HepG2 (cell line): ENCODE results near the gene SLC4A9. TPM values are rescaled to one million over a fixed set of nuclear protein-coding genes. Genes with fewer than 3 reads are reported as not detected.

Source experiments
- BCL6 ChIP-seq: IDR thresholded peaks from 2 replicates; pipeline ENCODE4 v1.6.1; 2016; ENCODE audit warnings: missing genetic modification reagents, missing compliant biosample characterization
- FIP1L1 ChIP-seq: fragments of 200-400 bp; formaldehyde crosslinking; IDR thresholded peaks from 2 replicates; pipeline ENCODE4 v1.6.1; 2018; ENCODE audit warnings: low read depth, mild to moderate bottlenecking, low read length, moderate library complexity, borderline replicate concordance; ENCODE audit not compliant: insufficient read depth
- KDM2A ChIP-seq: sonication (generic); formaldehyde crosslinking; IDR thresholded peaks from 2 replicates; pipeline ENCODE4 v1.4.0; 2020; ENCODE audit warnings: low read depth, missing genetic modification reagents, borderline replicate concordance
- KMT2A ChIP-seq: sonication (generic); formaldehyde crosslinking; IDR thresholded peaks from 2 replicates; pipeline ENCODE4 v1.4.0; 2020; ENCODE audit warnings: missing genetic modification reagents
- NCOA5 ChIP-seq: sonication (generic); formaldehyde crosslinking; IDR thresholded peaks from 2 replicates; pipeline ENCODE4 v1.4.0; 2020; ENCODE audit warnings: missing genetic modification reagents
- NONO ChIP-seq, 2 experiments: fragments of 450-650 bp in 1 of 2; sonication (generic) in 1 of 2; formaldehyde crosslinking in 1 of 2; IDR thresholded peaks in 1 of 2; conservative IDR thresholded peaks in 1 of 2; 2 replicates each; pipeline versions ENCODE4 v1.6.1 to v1.8.0; 2017 to 2022; ENCODE audit warnings: mild to moderate bottlenecking in 1 of 2, missing genetic modification reagents in 1 of 2, moderate library complexity in 1 of 2
- PHF20 ChIP-seq: sonication (generic); formaldehyde crosslinking; IDR thresholded peaks from 2 replicates; pipeline ENCODE4 v1.5.0; 2020; ENCODE audit warnings: mild to moderate bottlenecking, missing genetic modification reagents
- RBAK ChIP-seq: sonication (generic); formaldehyde crosslinking; IDR thresholded peaks from 2 replicates; pipeline ENCODE4 v1.5.1; 2020; ENCODE audit warnings: mild to moderate bottlenecking, missing genetic modification reagents
- RBM39 ChIP-seq: fragments of 200-400 bp; formaldehyde crosslinking; IDR thresholded peaks from one replicate; pipeline ENCODE4 v1.6.1; 2018; ENCODE audit warnings: antibody characterized with exemption, mild to moderate bottlenecking, low read depth, low read length; ENCODE audit not compliant: poor library complexity, severe bottlenecking
- REPIN1 ChIP-seq: sonication (generic); formaldehyde crosslinking; IDR thresholded peaks from 2 replicates; pipeline ENCODE4 v1.8.0; 2022; ENCODE audit warnings: missing genetic modification reagents, low read depth, mild to moderate bottlenecking, borderline replicate concordance
- RXRA ChIP-seq: sonication (generic); formaldehyde crosslinking; IDR thresholded peaks from 2 replicates; pipeline ENCODE4 v1.5.1; 2020; ENCODE audit warnings: missing genetic modification reagents
- SMAD9 ChIP-seq: sonication (generic); formaldehyde crosslinking; IDR thresholded peaks from 2 replicates; pipeline ENCODE4 v1.5.1; 2020; ENCODE audit warnings: mild to moderate bottlenecking, missing genetic modification reagents
- SRY ChIP-seq: sonication (generic); formaldehyde crosslinking; IDR thresholded peaks from 2 replicates; pipeline ENCODE4 v1.8.0; 2022; ENCODE audit warnings: mild to moderate bottlenecking, missing genetic modification reagents
- TCF7L2 ChIP-seq: IDR thresholded peaks from 2 replicates; pipeline ENCODE4 v1.6.1; 2011; ENCODE audit warnings: mild to moderate bottlenecking, low read depth, low read length, moderate library complexity
- TEAD2 ChIP-seq: sonication (generic); formaldehyde crosslinking; IDR thresholded peaks from 2 replicates; pipeline ENCODE4 v1.9.0; 2021; ENCODE audit warnings: missing genetic modification reagents
- ZNF20 ChIP-seq: sonication (generic); formaldehyde crosslinking; IDR thresholded peaks from 2 replicates; pipeline ENCODE4 v1.4.0; 2020; ENCODE audit warnings: mild to moderate bottlenecking, moderate library complexity, missing genetic modification reagents
- ZNF510 ChIP-seq: sonication (generic); formaldehyde crosslinking; IDR thresholded peaks from 2 replicates; pipeline ENCODE4 v1.4.0; 2020; ENCODE audit warnings: low read depth, mild to moderate bottlenecking, missing genetic modification reagents
- ZNF552 ChIP-seq: sonication (generic); formaldehyde crosslinking; IDR thresholded peaks from 2 replicates; pipeline ENCODE4 v1.9.0; 2022; ENCODE audit warnings: missing genetic modification reagents, mild to moderate bottlenecking, borderline replicate concordance
- ZNF629 ChIP-seq: sonication (generic); formaldehyde crosslinking; conservative IDR thresholded peaks from 2 replicates; pipeline ENCODE4 v1.5.0; 2020; ENCODE audit warnings: missing genetic modification reagents
- ZNF746 ChIP-seq: sonication (generic); formaldehyde crosslinking; IDR thresholded peaks from 2 replicates; pipeline ENCODE4 v1.8.0; 2022; ENCODE audit warnings: mild to moderate bottlenecking, missing genetic modification reagents
- ZNF782 ChIP-seq: sonication (generic); formaldehyde crosslinking; IDR thresholded peaks from 2 replicates; pipeline ENCODE4 v1.4.0; 2020; ENCODE audit warnings: missing genetic modification reagents, mild to moderate bottlenecking, borderline replicate concordance
- polyA plus RNA-seq, 8 experiments: library from polyadenylated mRNA; depleted of rRNA in 3 of 8; stranded (reverse) in 7 of 8; unstranded in 1 of 8; fragments of >200 nt; fragmentation: Illumina TruSeq in 4 of 8; extraction: Trizol in 4 of 8; gene quantifications; 2 replicates each; pipeline versions ENCODE4 v1.2.1 to v1.2.3, GENCODE V29; 2011 to 2016; ENCODE audit warnings: low read depth in 4 of 8, missing spikeins in 1 of 8, mixed read lengths in 1 of 8; ENCODE audit not compliant: insufficient read depth in 1 of 8
- total RNA-seq, 5 experiments: library from RNA; depleted of rRNA; stranded (reverse); fragments of >200 nt; fragmentation: Illumina TruSeq; extraction: Trizol; gene quantifications; 2 replicates each; pipeline ENCODE4 v1.2.3, GENCODE V29; 2016; ENCODE audit warnings: low read depth in 1 of 5
- TF ChIP-seq, protein P1 (sequence below): sonication (generic); formaldehyde crosslinking; IDR thresholded peaks from 2 replicates; pipeline ENCODE4 v1.8.1; 2023; ENCODE audit warnings: mild to moderate bottlenecking, missing genetic modification reagents
- TF ChIP-seq, protein P2 (sequence below): sonication (generic); formaldehyde crosslinking; IDR thresholded peaks from 2 replicates; pipeline ENCODE4 v1.8.0; 2022; ENCODE audit warnings: missing genetic modification reagents, low read depth, mild to moderate bottlenecking, borderline replicate concordance
- TF ChIP-seq, protein P3 (sequence below), 2 experiments: sonication (generic) in 1 of 2; formaldehyde crosslinking in 1 of 2; IDR thresholded peaks; 2 replicates each; pipeline versions ENCODE4 v1.4.0 to v1.6.1; 2016 to 2020; ENCODE audit warnings: borderline replicate concordance in 1 of 2, low read depth in 1 of 2, mild to moderate bottlenecking in 1 of 2, missing genetic modification reagents in 1 of 2

Gene SLC4A9
- total and polyA plus RNA-seq, 2 of the 13 experiments (the other 11 are each of a cell fraction or from before 2014, with no cell fraction given): not detected

DNA sequence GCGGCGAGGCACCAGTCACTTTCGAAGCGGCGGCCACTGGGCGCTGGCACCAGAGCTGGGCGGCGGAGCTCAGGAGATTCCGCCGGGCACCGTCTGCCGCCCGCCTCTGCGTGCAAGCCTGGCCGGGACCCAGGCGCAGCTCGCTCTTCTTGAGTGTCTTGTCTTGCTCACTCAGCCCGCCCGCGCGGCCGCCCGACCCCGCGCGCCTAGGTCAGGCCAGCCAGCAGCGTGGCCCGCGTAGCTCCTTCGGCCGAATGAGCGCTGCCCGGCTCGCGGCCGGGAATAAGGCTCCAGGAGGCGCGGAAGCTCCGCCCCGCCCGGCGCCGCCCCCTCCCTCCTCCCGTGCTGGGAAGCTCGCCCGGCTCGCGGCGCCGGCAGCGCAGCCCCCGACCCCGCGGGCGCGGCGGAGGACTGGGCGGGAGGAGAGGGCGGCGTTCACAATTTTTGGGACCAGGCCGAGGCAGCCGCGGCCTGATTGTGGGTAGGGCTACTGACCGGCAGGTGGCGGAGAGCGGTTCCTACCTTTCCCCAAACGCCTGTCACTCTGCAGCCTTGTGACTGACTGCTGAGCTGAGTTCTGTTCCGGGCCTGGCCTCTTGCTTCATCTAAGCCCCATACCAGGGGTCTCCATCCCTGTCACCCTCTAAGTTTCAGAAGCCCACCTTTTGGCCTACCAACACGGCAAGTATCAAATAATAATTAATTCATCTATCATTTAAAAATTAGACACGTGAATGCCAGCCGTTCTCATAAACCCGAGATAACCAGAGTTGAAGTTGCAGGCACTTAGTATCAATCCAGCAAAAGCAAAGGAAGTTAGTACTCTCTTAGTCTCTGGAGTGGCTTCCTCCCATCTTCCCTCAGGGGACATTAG, 13.4 kb upstream of the SLC4A9 start, which contains the start of gene HBEGF (continued):
- no peak for TF ChIP-seq TEAD2
- no peak for TF ChIP-seq KMT2A (CRISPR knock-in tag)
- no peak for TF ChIP-seq NONO (IDR thresholded peaks at IDR 0.05)
- TF ChIP-seq NONO (CRISPR knock-in tag; conservative IDR thresholded peaks at IDR 0.05): no peak
- no peak for TF ChIP-seq NCOA5 (CRISPR knock-in tag)
- TF ChIP-seq ZNF629 (CRISPR knock-in tag): no peak
- TF ChIP-seq ZNF510: no peak
- no peak for TF ChIP-seq ZNF552 (CRISPR knock-in tag)
- no peak for TF ChIP-seq RBAK (CRISPR knock-in tag)
- no peak for TF ChIP-seq TCF7L2
- peak; percentile 39; the same call in 1 of the 2 replicates for TF ChIP-seq RXRA (CRISPR knock-in tag)
- TF ChIP-seq ZNF782 (CRISPR knock-in tag): 0 out of 2 replicates have a peak, but pooled peaks have one; percentile 21
- TF ChIP-seq SMAD9 (CRISPR knock-in tag): no peak
- 0 out of 2 replicates have a peak, but pooled peaks have one; percentile 71 for TF ChIP-seq SRY (CRISPR knock-in tag)
- TF ChIP-seq ZNF746: 0 out of 2 replicates have a peak, but pooled peaks have one; percentile 38
- TF ChIP-seq, protein P1, sequence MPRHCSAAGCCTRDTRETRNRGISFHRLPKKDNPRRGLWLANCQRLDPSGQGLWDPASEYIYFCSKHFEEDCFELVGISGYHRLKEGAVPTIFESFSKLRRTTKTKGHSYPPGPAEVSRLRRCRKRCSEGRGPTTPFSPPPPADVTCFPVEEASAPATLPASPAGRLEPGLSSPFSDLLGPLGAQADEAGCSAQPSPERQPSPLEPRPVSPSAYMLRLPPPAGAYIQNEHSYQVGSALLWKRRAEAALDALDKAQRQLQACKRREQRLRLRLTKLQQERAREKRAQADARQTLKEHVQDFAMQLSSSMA: no peak
- TF ChIP-seq BCL6 (CRISPR knock-in tag): no peak
- TF ChIP-seq PHF20 (CRISPR knock-in tag): no peak
- TF ChIP-seq FIP1L1: no peak
- TF ChIP-seq, protein P2, sequence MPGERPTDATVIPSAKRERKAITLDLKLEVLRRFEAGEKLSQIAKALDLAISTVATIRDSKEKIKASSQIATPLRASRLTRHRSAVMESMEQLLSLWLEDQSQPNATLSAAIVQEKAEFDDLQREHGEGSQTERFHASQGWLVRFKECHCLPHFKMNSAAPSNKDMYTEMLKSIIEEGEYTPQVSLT (CRISPR knock-in tag): no peak
- TF ChIP-seq RBM39: peak; percentile 88
- TF ChIP-seq KDM2A (CRISPR knock-in tag): 0 out of 2 replicates have a peak, but pooled peaks have one; percentile 32
- TF ChIP-seq REPIN1: no peak
- TF ChIP-seq, protein P3, sequence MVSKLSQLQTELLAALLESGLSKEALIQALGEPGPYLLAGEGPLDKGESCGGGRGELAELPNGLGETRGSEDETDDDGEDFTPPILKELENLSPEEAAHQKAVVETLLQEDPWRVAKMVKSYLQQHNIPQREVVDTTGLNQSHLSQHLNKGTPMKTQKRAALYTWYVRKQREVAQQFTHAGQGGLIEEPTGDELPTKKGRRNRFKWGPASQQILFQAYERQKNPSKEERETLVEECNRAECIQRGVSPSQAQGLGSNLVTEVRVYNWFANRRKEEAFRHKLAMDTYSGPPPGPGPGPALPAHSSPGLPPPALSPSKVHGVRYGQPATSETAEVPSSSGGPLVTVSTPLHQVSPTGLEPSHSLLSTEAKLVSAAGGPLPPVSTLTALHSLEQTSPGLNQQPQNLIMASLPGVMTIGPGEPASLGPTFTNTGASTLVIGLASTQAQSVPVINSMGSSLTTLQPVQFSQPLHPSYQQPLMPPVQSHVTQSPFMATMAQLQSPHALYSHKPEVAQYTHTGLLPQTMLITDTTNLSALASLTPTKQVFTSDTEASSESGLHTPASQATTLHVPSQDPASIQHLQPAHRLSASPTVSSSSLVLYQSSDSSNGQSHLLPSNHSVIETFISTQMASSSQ (IDR thresholded peaks at IDR 0.05; ENCODE audit: low read depth): no peak
- TF ChIP-seq, protein P3 (CRISPR knock-in tag; IDR thresholded peaks at IDR 0.05; ENCODE audit: borderline replicate concordance): no peak
- TF ChIP-seq ZNF20 (CRISPR knock-in tag): no peak
